ENCODE results near the gene C1QL2.

GRCh38 chr2:119205001-119205706 lies 46.6 kb upstream of the C1QL2 start:
- TF ChIP-seq, protein P1, sequence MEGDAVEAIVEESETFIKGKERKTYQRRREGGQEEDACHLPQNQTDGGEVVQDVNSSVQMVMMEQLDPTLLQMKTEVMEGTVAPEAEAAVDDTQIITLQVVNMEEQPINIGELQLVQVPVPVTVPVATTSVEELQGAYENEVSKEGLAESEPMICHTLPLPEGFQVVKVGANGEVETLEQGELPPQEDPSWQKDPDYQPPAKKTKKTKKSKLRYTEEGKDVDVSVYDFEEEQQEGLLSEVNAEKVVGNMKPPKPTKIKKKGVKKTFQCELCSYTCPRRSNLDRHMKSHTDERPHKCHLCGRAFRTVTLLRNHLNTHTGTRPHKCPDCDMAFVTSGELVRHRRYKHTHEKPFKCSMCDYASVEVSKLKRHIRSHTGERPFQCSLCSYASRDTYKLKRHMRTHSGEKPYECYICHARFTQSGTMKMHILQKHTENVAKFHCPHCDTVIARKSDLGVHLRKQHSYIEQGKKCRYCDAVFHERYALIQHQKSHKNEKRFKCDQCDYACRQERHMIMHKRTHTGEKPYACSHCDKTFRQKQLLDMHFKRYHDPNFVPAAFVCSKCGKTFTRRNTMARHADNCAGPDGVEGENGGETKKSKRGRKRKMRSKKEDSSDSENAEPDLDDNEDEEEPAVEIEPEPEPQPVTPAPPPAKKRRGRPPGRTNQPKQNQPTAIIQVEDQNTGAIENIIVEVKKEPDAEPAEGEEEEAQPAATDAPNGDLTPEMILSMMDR (IDR thresholded peaks at IDR 0.05; ENCODE audit: poor library complexity) = no peak
- TF ChIP-seq EZH2 (IDR thresholded peaks at IDR 0.05; ENCODE audit: borderline replicate concordance) = no peak
